Stimulated activated CD4-positive, alpha-beta T cell treated with anti-CD3 and anti-CD28 coated beads, Interleukin-12 subunit alpha, Interleukin-12 subunit beta, amount 100 ng/mL, for 48 hours (primary cell): ENCODE data around the gene SPATA25.
"Not testable (repeated sequence)": the region's sequence is repeated elsewhere in the genome, so short reads cannot be mapped to it uniquely, and the experiment has no call there.

ENCODE experiments used
- DNase-seq, 3 donors: peaks; one replicate each; pipeline ENCODE4 v3.0.0-alpha.2; 2020; ENCODE audit warnings: low read depth in 2 of 3, low spot score in 1 of 3

SPATA25 gene

GRCh38 chr20:45894797-45895196 is 7.4 kb upstream of the SPATA25 start:
- no peak for DNase-seq

GRCh38 chr20:45893831-45894230 is 6.4 kb upstream of the SPATA25 start:
- DNase-seq, result no peak

- DNase-seq, result no peak
These were observed 5.5 kb upstream of the SPATA25 start for GRCh38 chr20:45892828-45893500.

GRCh38 chr20:45892049-45892825 is 4.8 kb upstream of the SPATA25 start:
- DNase-seq, result no peak

GRCh38 chr20:45890985-45891983 is 3.9 kb upstream of the SPATA25 start, which contains the start of the genes CTSA and NEURL2:
TSS of gene CTSA (plus strand) at chr20:45891335. CDS start at chr20:45891569, 234 bp downstream.
TSS of gene NEURL2 (minus strand) at chr20:45891208. CDS start at chr20:45890991, 217 bp downstream.
- DNase-seq, result peak; percentile 74 to 80 (median 75)

- peak; percentile 27 to 40 (median 39) for DNase-seq
These were observed 2.9 kb upstream of the SPATA25 start for GRCh38 chr20:45890077-45890984.

GRCh38 chr20:45888681-45889080 is 1.3 kb upstream of the SPATA25 start:
- no peak for DNase-seq

GRCh38 chr20:45886590-45887345 is 654 bp downstream of the SPATA25 start:
- DNase-seq, result no peak

GRCh38 chr20:45883100-45883469 is 4.3 kb downstream of the SPATA25 start:
- DNase-seq, result no peak

- DNase-seq, result no peak
These were observed 4.8 kb downstream of the SPATA25 start for GRCh38 chr20:45882469-45883099.

GRCh38 chr20:45880988-45881788 is 6.2 kb downstream of the SPATA25 start, which contains the start of gene ZSWIM1:
TSS of gene ZSWIM1 (plus strand) at chr20:45881227. CDS start at chr20:45882593, 1,366 bp downstream.
- DNase-seq, result peak; percentile 98 to 99 (median 99)

GRCh38 chr20:45878076-45878761 is 9.2 kb downstream of the SPATA25 start:
- no peak for DNase-seq

- no peak for DNase-seq
These were observed 12.8 kb downstream of the SPATA25 start for GRCh38 chr20:45874576-45874975.

- DNase-seq, result not testable (repeated sequence)
These were observed 13.3 kb downstream of the SPATA25 start for GRCh38 chr20:45874104-45874481.

- no peak for DNase-seq
These were observed 13.9 kb downstream of the SPATA25 start for GRCh38 chr20:45873409-45874103.

- DNase-seq, result no peak
These were observed 14.8 kb downstream of the SPATA25 start for GRCh38 chr20:45872626-45873025.

- DNase-seq, result no peak
These were observed 19.6 kb downstream of the SPATA25 start for GRCh38 chr20:45867819-45868176.
